Muscle of back (tissue), 13 donors: Measurements from ENCODE around the gene ZNF225. TPM values are rescaled to one million over a fixed set of nuclear protein-coding genes. Genes with fewer than 3 reads are reported as not detected.
"Not testable (repeated sequence)": the region's sequence is repeated elsewhere in the genome, so short reads cannot be mapped to it uniquely, and the experiment has no call there.

Experiments
- DNase-seq, 3 donors: peaks; one replicate each; pipeline versions ENCODE4 v3.0.0 to v3.0.0-alpha.2; 2013
- long read RNA-seq, 9 donors: transcript quantifications; one replicate each; lab custom pipeline, GENCODE V29; 2026
- polyA plus RNA-seq, 10 donors: library from polyadenylated mRNA; unstranded; fragments of 120-200 nt; gene quantifications; one replicate each; pipeline ENCODE4 v1.2.1, GENCODE V29; 2013; ENCODE audit not compliant: insufficient read length in 10 of 10

ZNF225 gene
- polyA plus RNA-seq: 1 to 10 TPM; 3.8 to 6.9 (median 4.7) TPM
- long read RNA-seq, donor 1: 0 reads
- long read RNA-seq, donor 2: 0 reads
- long read RNA-seq, donor 3: 0 reads
- long read RNA-seq, donor 4: 0 reads
- long read RNA-seq, donor 5, partial matches to known transcripts: 0 of 1 reads
- long read RNA-seq, donor 5, other reads (novel, unspliced or antisense): 0 of 1 reads
- long read RNA-seq, donor 6, full-length matches to known transcripts: 2 of 2 reads
- long read RNA-seq, donor 6, partial matches to known transcripts: 0 of 2 reads
- long read RNA-seq, donor 6, other reads (novel, unspliced or antisense): 0 of 2 reads
- long read RNA-seq, donor 7: 0 reads
- long read RNA-seq, donor 8: 0 reads
- long read RNA-seq, donor 9, full-length matches to known transcripts: 1 of 1 reads
- long read RNA-seq, donor 9, partial matches to known transcripts: 0 of 1 reads
- long read RNA-seq, donor 9, other reads (novel, unspliced or antisense): 0 of 1 reads

- DNase-seq: peak; percentile 99
These were observed at the start of gene ZNF225 for GRCh38 chr19:44113138-44113783. Gene ZNF225, plus strand, starts transcription at chr19:44113399. Its CDS starts 2,429 bp downstream, at chr19:44115828.

GRCh38 chr19:44066305-44066704 is 46.9 kb upstream of the ZNF225 start:
- no peak for DNase-seq

GRCh38 chr19:44069415-44069814 is 43.8 kb upstream of the ZNF225 start:
- no peak for DNase-seq

- peak; percentile 92 to 96 (median 94) for DNase-seq
These were observed 41.2 kb upstream of the ZNF225 start, which contains the start of gene ZNF284 for GRCh38 chr19:44071824-44072542. Gene ZNF284, plus strand, starts transcription at chr19:44072159. Its CDS starts 4,231 bp downstream, at chr19:44076390.

GRCh38 chr19:44072543-44073401 is 40.4 kb upstream of the ZNF225 start:
- peak in 1 of 3 donors; percentile 17 for DNase-seq

- DNase-seq: no peak
These were observed 36.9 kb upstream of the ZNF225 start for GRCh38 chr19:44076325-44076724.

- DNase-seq: no peak
These were observed 21.1 kb upstream of the ZNF225 start for GRCh38 chr19:44092108-44092507.

- DNase-seq: peak; percentile 94 to 98 (median 95)
These were observed 19.1 kb upstream of the ZNF225 start, which contains the start of gene ZNF224 for GRCh38 chr19:44093931-44094765. Gene ZNF224, plus strand, starts transcription at chr19:44094361. Its CDS starts 3,513 bp downstream, at chr19:44097874.

GRCh38 chr19:44107751-44108150 is 5.4 kb upstream of the ZNF225 start:
- DNase-seq: no peak

GRCh38 chr19:44109458-44109857 is 3.7 kb upstream of the ZNF225 start:
- DNase-seq: no peak

GRCh38 chr19:44111910-44112463 is 1.2 kb upstream of the ZNF225 start:
- DNase-seq: peak; percentile 10 to 44 (median 17)

GRCh38 chr19:44112802-44113137 is 429 bp upstream of the ZNF225 start:
- DNase-seq: no peak

- no peak for DNase-seq
These were observed 688 bp downstream of the ZNF225 start for GRCh38 chr19:44113784-44114390.

- not testable (repeated sequence) for DNase-seq
These were observed 8.0 kb downstream of the ZNF225 start for GRCh38 chr19:44121162-44121561.

- no peak for DNase-seq
These were observed 18.8 kb downstream of the ZNF225 start for GRCh38 chr19:44131955-44132354.

- DNase-seq: peak; percentile 90 to 96 (median 91)
These were observed 28.2 kb downstream of the ZNF225 start, which contains the start of gene ZNF234 for GRCh38 chr19:44141191-44142058. Gene ZNF234, plus strand, starts transcription at chr19:44141554. Its CDS starts 3,079 bp downstream, at chr19:44144633.

GRCh38 chr19:44142059-44142433 is 28.8 kb downstream of the ZNF225 start:
- peak in 2 of 3 donors; percentile 7 to 9 for DNase-seq

- no peak for DNase-seq
These were observed 36.6 kb downstream of the ZNF225 start for GRCh38 chr19:44149776-44150175.
